Astrocyte of the cerebellum (primary cell): ENCODE results near the gene GUSB.

Experiments
- DNase-seq: peaks from one replicate; pipeline ENCODE4 v3.0.0-alpha.2; 2011; ENCODE audit warnings: low read depth
- H3K4me3 ChIP-seq: 2 replicates; pipeline ENCODE4 v1.5.1; 2011; ENCODE audit warnings: mild to moderate bottlenecking, low read depth, low read length, moderate library complexity
- in situ Hi-C: cut with HindIII; loops from 2 replicates; pipeline ENCODE4 v1.10.0; 2017; ENCODE audit warnings: low sequenced_read_pairs
- TF ChIP-seq, protein P1 (sequence below): IDR thresholded peaks from 2 replicates; pipeline ENCODE4 v1.5.1; 2012; ENCODE audit warnings: low read length, low read depth, moderate library complexity, mild to moderate bottlenecking; ENCODE audit errors: missing control alignments

GUSB gene

DNA sequence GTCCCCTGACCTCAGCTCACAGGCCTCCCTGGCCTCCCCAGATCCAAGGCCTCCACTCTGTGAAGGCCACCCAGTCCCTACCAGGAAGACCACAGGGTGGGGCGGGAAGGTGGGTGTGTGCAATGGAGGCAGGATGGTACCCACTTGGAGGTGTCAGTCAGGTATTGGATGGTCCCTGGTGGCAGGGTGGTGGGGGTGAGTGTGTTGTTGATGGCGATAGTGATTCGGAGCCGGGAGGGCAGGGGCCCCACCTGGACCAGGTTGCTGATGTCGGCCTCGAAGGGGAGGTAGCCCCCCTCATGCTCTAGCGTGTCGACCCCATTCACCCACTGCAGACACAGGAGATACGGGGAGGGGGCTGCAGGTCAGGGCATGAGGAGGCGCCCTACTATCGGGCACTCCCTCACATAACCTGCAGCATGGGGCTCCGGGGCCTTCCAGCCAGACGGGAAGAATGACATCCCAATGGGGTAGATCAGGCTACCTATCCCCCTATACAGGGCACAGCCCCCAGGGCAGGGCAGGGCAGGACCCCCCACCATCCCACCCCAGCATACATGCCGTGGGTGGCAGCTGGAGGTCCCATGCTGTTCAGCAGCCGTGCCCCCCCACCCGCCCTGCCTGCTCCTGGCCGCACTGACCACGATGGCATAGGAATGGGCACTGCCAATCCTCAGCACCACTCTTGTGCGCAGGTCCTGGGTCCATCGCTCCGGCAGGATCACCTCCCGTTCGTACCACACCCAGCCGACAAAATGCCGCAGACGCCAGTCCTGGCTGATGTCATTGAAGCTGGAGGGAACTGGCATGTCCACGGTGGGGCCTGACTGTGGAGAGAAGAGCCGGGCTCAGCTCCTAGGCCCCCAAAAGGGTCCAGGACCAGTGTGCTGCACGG is 2.2 kb downstream of the GUSB start:
- in situ Hi-C loops: no loop called here

DNA sequence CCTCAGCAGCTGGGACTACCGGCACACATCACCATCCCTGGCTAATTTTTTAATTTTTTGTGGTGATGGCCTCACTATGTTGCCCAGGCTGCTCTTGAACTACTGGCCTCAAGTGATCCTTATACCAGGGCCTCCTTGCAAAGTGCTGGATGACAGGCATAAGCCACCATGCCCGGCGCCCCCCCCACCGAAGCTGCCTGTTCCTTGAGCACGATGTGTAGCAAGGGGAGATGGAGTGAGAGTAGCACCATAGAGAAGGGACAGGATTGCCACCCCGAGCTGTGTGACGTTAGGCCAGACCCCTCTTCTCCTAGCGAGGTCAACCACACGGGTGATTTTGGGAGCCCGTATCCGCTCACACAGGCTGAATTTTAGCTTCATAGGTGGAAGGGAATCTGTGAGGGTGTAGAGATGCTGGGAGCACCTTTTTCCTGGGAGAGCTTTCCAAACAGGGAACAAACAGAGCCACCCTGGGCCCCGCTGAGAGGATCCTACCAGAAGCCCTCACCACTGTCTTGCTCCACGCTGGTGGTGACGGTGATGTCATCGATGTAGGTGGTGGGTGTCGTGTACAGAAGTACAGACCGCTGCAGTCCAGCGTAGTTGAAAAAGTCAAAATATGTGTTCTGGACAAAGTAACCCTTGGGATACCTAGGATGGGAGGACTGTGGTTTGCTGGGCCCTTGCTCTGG is 3.0 kb downstream of the GUSB start:
- no peak overlapping the region for H3K4me3 ChIP-seq
- TF ChIP-seq, protein P1, sequence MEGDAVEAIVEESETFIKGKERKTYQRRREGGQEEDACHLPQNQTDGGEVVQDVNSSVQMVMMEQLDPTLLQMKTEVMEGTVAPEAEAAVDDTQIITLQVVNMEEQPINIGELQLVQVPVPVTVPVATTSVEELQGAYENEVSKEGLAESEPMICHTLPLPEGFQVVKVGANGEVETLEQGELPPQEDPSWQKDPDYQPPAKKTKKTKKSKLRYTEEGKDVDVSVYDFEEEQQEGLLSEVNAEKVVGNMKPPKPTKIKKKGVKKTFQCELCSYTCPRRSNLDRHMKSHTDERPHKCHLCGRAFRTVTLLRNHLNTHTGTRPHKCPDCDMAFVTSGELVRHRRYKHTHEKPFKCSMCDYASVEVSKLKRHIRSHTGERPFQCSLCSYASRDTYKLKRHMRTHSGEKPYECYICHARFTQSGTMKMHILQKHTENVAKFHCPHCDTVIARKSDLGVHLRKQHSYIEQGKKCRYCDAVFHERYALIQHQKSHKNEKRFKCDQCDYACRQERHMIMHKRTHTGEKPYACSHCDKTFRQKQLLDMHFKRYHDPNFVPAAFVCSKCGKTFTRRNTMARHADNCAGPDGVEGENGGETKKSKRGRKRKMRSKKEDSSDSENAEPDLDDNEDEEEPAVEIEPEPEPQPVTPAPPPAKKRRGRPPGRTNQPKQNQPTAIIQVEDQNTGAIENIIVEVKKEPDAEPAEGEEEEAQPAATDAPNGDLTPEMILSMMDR: no peak
- in situ Hi-C loops: no loop called here
- DNase-seq: no peak

More for the DNA sequence above, 2.2 kb downstream of the GUSB start:
- H3K4me3 ChIP-seq: no peak overlapping the region
- no peak for DNase-seq
- TF ChIP-seq, protein P1: no peak

DNA sequence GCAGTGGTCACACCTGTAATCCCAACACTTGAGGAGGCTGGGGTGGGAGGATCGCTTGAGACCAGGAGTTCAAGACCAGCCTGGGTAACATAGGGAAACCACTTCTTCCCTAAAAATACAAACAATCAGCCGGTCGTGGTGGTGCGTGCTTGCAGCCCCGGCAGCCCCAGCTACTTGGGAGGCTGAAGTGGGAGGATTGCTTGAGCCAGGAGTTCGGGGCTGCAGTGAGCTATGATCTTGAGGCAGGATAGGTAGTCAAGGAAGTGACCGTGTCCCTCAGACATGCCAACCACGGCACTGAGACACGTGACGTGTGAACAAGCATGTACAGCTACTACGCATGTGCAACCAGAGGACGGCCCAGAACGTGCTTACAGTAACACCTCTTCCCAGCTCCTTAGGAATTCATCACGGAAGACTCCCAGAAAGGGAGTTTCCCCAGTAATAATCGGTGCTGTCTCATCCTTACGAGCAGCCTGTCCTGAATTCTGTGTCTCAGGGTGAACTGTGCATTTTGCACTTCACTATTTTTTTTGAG is 5.3 kb downstream of the GUSB start:
- H3K4me3 ChIP-seq: no peak overlapping the region
- no peak for DNase-seq
- TF ChIP-seq, protein P1: no peak
- in situ Hi-C loops: no loop called here

DNA sequence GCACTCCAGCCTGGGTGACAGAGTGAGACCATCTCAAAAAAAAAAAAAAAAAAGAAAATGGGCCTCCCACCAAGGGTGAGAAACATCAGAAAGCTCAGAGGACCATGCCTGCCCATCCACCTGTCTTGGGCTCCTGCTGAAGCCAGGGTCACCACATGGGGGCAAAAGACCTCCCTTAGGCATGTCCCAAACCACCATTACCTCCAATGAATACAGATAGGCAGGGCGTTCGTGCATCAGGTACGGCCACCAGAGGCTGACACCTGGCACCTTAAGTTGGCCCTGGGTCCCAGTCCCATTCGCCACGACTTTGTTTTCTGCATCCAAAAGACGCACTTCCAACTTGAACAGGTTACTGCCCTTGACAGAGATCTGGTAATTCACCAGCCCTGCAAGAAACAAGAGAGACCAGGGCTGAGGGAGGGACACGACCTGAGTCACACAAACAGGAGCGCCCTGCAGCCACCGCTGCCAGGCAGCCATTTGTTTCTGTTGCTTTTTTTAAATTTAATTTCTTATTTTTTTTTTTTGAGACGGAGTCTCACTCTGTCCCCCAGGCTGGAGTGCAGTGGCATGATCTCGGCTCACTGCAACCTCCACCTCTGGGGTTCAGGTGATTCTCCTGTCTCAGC is 6.1 kb downstream of the GUSB start:
- no peak overlapping the region for H3K4me3 ChIP-seq
- TF ChIP-seq, protein P1: no peak
- in situ Hi-C loops: no loop called here
- DNase-seq: no peak

DNA sequence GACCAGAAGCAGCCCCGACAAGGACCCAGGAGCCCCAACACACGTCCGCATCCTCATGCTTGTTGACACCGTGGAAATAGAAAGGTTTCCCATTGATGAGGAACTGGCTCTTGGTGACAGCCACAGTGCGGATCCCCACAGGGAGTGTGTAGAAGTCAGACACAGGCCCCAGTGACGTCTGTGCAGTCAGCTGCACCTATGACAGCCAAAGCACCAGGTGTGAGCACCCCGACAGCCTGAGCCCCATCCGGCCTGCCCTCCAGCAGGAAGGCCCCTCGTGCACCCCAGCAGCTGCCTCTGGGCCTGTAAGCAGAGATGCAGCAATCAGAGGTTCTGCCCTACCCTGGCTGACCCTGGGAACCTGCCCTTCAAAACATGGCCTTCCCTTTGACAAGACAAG is 7.1 kb downstream of the GUSB start:
- in situ Hi-C loops: no loop called here
- TF ChIP-seq, protein P1: no peak
- no peak for DNase-seq
- H3K4me3 ChIP-seq: no peak overlapping the region

DNA sequence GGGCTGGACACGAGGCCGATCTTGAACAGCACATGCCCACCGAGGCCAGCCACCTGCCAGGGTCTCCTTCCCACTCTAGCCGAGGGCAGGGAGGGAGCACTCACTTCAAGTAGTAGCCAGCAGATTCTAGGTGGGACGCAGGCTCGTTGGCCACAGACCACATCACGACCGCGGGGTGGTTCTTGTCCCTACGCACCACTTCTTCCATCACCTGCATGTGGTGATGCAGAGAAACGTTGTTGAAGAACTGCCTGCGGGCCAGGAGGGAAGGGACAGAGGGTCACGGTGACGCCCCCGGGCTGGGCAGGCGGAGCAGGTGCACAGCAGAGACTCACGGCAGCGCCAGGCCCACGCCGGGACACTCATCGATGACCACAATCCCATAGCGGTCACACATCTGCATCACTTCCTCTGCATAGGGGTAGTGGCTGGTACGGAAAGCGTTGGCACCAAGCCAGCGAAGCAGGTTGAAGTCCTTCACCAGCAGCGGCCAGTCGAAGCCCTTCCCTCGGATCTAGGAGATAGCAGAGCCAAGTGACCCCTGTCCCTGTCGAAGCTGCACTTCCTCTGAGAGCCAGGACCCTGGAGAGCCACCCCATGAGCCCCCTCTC is 7.7 kb downstream of the GUSB start:
- TF ChIP-seq, protein P1: no peak
- H3K4me3 ChIP-seq: no peak overlapping the region
- in situ Hi-C loops: no loop called here
- no peak for DNase-seq
